WTC11 (cell line): ENCODE measurements around the gene PDE4B. TPM values are rescaled to one million over a fixed set of nuclear protein-coding genes. Genes with fewer than 3 reads are reported as not detected.

Source experiments
- ATAC-seq: fragments of 200-7000 bp; cut with Tn5 transposase; 2 replicates; pipeline ENCODE4 v1.10.0; 2021; ENCODE audit warnings: mild to moderate bottlenecking, moderate library complexity
- CTCF ChIA-PET: fragments of 300-600 bp; sonication (Branson Sonifier 250); formaldehyde crosslinking; loops from one replicate; lab custom pipeline; 2021; ENCODE audit warnings: antibody characterized with exemption; lab: Charles Lee
- POLR2A ChIA-PET: fragments of 350-600 bp; sonication (Branson Sonifier 250); formaldehyde crosslinking; loops from one replicate; lab custom pipeline; 2021; ENCODE audit warnings: antibody characterized with exemption; lab: Charles Lee
- DNase-seq: peaks from one replicate; pipeline ENCODE4 v3.0.0; 2021; ENCODE audit warnings: low spot score
- H3K27ac Mint-ChIP-seq: 2 replicates; pipeline ENCODE4 v1.8.0; 2021; ENCODE audit warnings: mixed read lengths
- H3K27me3 Mint-ChIP-seq: 2 replicates; pipeline ENCODE4 v1.8.0; 2021; ENCODE audit warnings: low read depth, mild to moderate bottlenecking, moderate library complexity, mixed read lengths
- H3K36me3 Mint-ChIP-seq: 2 replicates; pipeline ENCODE4 v1.8.0; 2021; ENCODE audit warnings: mixed read lengths
- H3K4me1 Mint-ChIP-seq: 2 replicates; pipeline ENCODE4 v1.8.0; 2022; ENCODE audit warnings: mixed read lengths
- H3K4me3 Mint-ChIP-seq: 2 replicates; pipeline ENCODE4 v1.8.0; 2021; ENCODE audit warnings: mild to moderate bottlenecking, moderate library complexity, mixed read lengths
- H3K9me3 Mint-ChIP-seq: 2 replicates; pipeline ENCODE4 v1.8.0; 2021; ENCODE audit warnings: mixed read lengths
- ATF6 ChIP-seq: sonication (generic); formaldehyde crosslinking; IDR thresholded peaks from 2 replicates; pipeline ENCODE4 v1.8.1; 2023; ENCODE audit warnings: mild to moderate bottlenecking, missing genetic modification reagents
- CTCF ChIP-seq: fragments of 200-600 bp; IDR thresholded peaks from 2 replicates; pipeline ENCODE4 v1.8.0; 2022; ENCODE audit warnings: antibody characterized with exemption
- EMX1 ChIP-seq: fragments of 250-450 bp; sonication (Bioruptor Pico); IDR thresholded peaks from 2 replicates; pipeline ENCODE4 v1.8.0; 2021; ENCODE audit warnings: mild to moderate bottlenecking
- ETV6 ChIP-seq: sonication (generic); formaldehyde crosslinking; IDR thresholded peaks from 2 replicates; pipeline ENCODE4 v1.8.1; 2022; ENCODE audit warnings: mild to moderate bottlenecking, missing genetic modification reagents
- IRF2 ChIP-seq: sonication (generic); formaldehyde crosslinking; IDR thresholded peaks from 2 replicates; pipeline ENCODE4 v1.8.0; 2022; ENCODE audit warnings: low read depth, missing genetic modification reagents, borderline replicate concordance
- JAZF1 ChIP-seq: fragments of 250-450 bp; sonication (Bioruptor Pico); IDR thresholded peaks from 2 replicates; pipeline ENCODE4 v1.9.0; 2021; ENCODE audit warnings: moderate library complexity, mild to moderate bottlenecking, inconsistent platforms
- KAT7 ChIP-seq: sonication (generic); formaldehyde crosslinking; IDR thresholded peaks from 2 replicates; pipeline ENCODE4 v1.8.1; 2023; ENCODE audit warnings: missing genetic modification reagents, mild to moderate bottlenecking, borderline replicate concordance
- MAX ChIP-seq: sonication (generic); formaldehyde crosslinking; IDR thresholded peaks from 2 replicates; pipeline ENCODE4 v1.8.0; 2022; ENCODE audit warnings: mild to moderate bottlenecking, missing genetic modification reagents
- MYBL2 ChIP-seq: sonication (generic); formaldehyde crosslinking; IDR thresholded peaks from 2 replicates; pipeline ENCODE4 v1.8.1; 2023; ENCODE audit warnings: mild to moderate bottlenecking, moderate library complexity, missing genetic modification reagents
- NR1H2 ChIP-seq: sonication (generic); formaldehyde crosslinking; IDR thresholded peaks from 2 replicates; pipeline ENCODE4 v1.9.0; 2021; ENCODE audit warnings: mild to moderate bottlenecking, moderate library complexity, missing genetic modification reagents
- NR2C2 ChIP-seq: sonication (generic); formaldehyde crosslinking; IDR thresholded peaks from 2 replicates; pipeline ENCODE4 v1.8.0; 2022; ENCODE audit warnings: mild to moderate bottlenecking, missing genetic modification reagents
- NR3C1 ChIP-seq: sonication (generic); formaldehyde crosslinking; conservative IDR thresholded peaks from 2 replicates; pipeline ENCODE4 v1.8.1; 2023; ENCODE audit warnings: low read depth, mild to moderate bottlenecking, missing genetic modification reagents
- PRDM15 ChIP-seq: sonication (generic); formaldehyde crosslinking; IDR thresholded peaks from 2 replicates; pipeline ENCODE4 v1.8.0; 2022; ENCODE audit warnings: missing genetic modification reagents
- PRRX2 ChIP-seq: fragments of 250-450 bp; sonication (Bioruptor Pico); IDR thresholded peaks from 2 replicates; pipeline ENCODE4 v1.8.0; 2021; ENCODE audit warnings: mild to moderate bottlenecking
- RORB ChIP-seq: fragments of 250-450 bp; sonication (Bioruptor Pico); IDR thresholded peaks from 2 replicates; pipeline ENCODE4 v1.9.0; 2021; ENCODE audit warnings: mild to moderate bottlenecking
- SP1 ChIP-seq: sonication (generic); formaldehyde crosslinking; conservative IDR thresholded peaks from 2 replicates; pipeline ENCODE4 v1.8.1; 2022; ENCODE audit warnings: missing genetic modification reagents
- TEAD1 ChIP-seq: sonication (generic); formaldehyde crosslinking; IDR thresholded peaks from 2 replicates; pipeline ENCODE4 v1.8.0; 2022; ENCODE audit warnings: mild to moderate bottlenecking, missing genetic modification reagents
- ZNF416 ChIP-seq: fragments of 250-450 bp; sonication (Bioruptor Pico); IDR thresholded peaks from 2 replicates; pipeline ENCODE4 v1.9.0; 2021; ENCODE audit warnings: mild to moderate bottlenecking, inconsistent platforms
- total RNA-seq: library from RNA; stranded (reverse); gene quantifications from 3 replicates; pipeline ENCODE4 v1.2.3, GENCODE V29; 2021
- TF ChIP-seq, protein P1 (sequence below): sonication (generic); formaldehyde crosslinking; IDR thresholded peaks from 2 replicates; pipeline ENCODE4 v1.8.1; 2022; ENCODE audit warnings: missing genetic modification reagents, borderline replicate concordance
- TF ChIP-seq, protein P2 (sequence below): fragments of 250-450 bp; sonication (Bioruptor Pico); IDR thresholded peaks from 2 replicates; pipeline ENCODE4 v2.1.2; 2022; ENCODE audit warnings: mild to moderate bottlenecking, moderate library complexity
- TF ChIP-seq, protein P3 (sequence below): sonication (generic); formaldehyde crosslinking; IDR thresholded peaks from 2 replicates; pipeline ENCODE4 v1.8.1; 2023; ENCODE audit warnings: mild to moderate bottlenecking, moderate library complexity, missing genetic modification reagents

The PDE4B gene
- total RNA-seq, 1 experiment from 2014 or later, result 8.0 TPM

GRCh38 chr1:66284746-66285145 is 492.1 kb downstream of the PDE4B start:
- no peak overlapping the region for H3K4me3 Mint-ChIP-seq
- no peak overlapping the region for H3K27ac Mint-ChIP-seq
- ATAC-seq (no peak), DNase-seq (no peak)
- H3K9me3 Mint-ChIP-seq, result no peaks in the 10 kb centered on the region
- TF ChIP-seq KAT7 (CRISPR knock-in tag) (no peak), PRRX2 (CRISPR knock-in tag) (no peak), EMX1 (no peak), ZNF416 (CRISPR knock-in tag) (no peak), CTCF (no peak), NR2C2 (CRISPR knock-in tag) (no peak), MYBL2 (CRISPR knock-in tag) (no peak), PRDM15 (no peak), NR1H2 (CRISPR knock-in tag) (no peak)
- TF ChIP-seq, protein P1, sequence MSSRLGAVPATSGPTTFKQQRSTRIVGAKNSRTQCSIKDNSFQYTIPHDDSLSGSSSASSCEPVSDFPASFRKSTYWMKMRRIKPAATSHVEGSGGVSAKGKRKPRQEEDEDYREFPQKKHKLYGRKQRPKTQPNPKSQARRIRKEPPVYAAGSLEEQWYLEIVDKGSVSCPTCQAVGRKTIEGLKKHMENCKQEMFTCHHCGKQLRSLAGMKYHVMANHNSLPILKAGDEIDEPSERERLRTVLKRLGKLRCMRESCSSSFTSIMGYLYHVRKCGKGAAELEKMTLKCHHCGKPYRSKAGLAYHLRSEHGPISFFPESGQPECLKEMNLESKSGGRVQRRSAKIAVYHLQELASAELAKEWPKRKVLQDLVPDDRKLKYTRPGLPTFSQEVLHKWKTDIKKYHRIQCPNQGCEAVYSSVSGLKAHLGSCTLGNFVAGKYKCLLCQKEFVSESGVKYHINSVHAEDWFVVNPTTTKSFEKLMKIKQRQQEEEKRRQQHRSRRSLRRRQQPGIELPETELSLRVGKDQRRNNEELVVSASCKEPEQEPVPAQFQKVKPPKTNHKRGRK (CRISPR knock-in tag), result no peak
- POLR2A ChIA-PET, result no interaction called here
- H3K4me1 Mint-ChIP-seq, result no peaks in the 10 kb centered on the region
- CTCF ChIA-PET, result no interaction called here
- H3K27me3 Mint-ChIP-seq, result no peaks in the 10 kb centered on the region
- no peaks in the 10 kb centered on the region for H3K36me3 Mint-ChIP-seq

DNA sequence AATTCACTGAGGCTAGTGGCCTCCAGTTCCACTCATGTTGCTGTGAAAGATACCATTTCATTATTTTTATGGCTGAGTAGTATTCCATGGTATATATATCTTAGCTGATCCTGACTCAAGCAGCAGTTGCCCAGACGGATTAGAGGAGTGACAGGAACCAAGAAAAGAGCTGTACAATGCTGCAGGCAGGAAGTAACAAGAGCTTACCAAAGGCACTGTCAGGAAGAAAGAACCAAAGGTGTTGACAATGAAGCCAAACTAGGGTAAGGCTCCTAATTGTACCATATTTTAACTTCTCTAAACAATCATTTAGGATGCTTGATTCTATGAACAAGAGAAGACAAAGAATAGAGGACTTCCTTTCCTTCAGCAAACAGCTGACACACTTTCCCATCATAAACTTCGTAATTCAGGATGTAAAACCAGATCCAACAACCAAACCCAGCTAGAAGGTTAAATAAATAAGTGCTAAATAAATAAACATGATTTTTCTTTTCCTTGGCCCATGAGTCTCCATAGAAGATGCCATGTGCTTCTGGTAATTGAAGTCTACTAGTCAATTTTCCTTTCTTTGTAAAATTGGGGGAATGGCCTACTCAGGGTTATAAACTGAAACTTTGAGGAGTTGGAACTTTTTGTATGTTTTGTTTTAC is 493.0 kb downstream of the PDE4B start:
- ChIA-PET POLR2A (no interaction called here), CTCF (interaction anchor here (1.0 kb wide), 1 partner anchor 218 kb away, joined by 3 read pairs; no protein-coding TSS in a partner anchor)
- Mint-ChIP-seq H3K4me1 (no peaks in the 10 kb centered on the region), H3K27me3 (no peaks in the 10 kb centered on the region), H3K27ac (no peak overlapping the region), H3K9me3 (no peaks in the 10 kb centered on the region), H3K4me3 (no peak overlapping the region), H3K36me3 (no peaks in the 10 kb centered on the region)
- no peak for DNase-seq
- no peak for TF ChIP-seq RORB (CRISPR knock-in tag)
- TF ChIP-seq SP1 (CRISPR knock-in tag), result no peak
- TF ChIP-seq PRRX2 (CRISPR knock-in tag), result no peak
- TF ChIP-seq IRF2 (CRISPR knock-in tag), result no peak
- ATAC-seq, result no peak

DNA sequence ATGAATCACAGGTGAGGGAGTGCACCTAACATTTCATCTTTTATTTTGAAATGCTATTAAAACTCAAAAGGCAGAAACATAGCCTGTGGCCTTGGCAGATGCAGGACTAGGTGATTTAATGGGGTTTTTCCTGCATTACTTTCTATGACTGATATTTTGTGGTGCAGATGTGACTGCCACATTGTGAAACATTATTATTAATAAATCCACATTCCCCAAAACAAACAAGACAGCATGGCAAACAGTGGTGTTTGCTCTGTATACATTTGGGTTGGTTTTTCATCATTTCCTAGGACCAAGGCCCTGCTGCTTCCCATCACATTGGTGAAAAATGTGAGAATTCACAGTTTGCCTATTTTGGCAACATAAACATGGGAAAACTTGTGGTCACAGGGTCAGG is 493.6 kb downstream of the PDE4B start:
- Mint-ChIP-seq H3K9me3 (no peaks in the 10 kb centered on the region), H3K4me1 (no peaks in the 10 kb centered on the region), H3K27ac (no peak overlapping the region), H3K27me3 (no peaks in the 10 kb centered on the region), H3K4me3 (no peak overlapping the region), H3K36me3 (no peaks in the 10 kb centered on the region)
- ChIA-PET CTCF (no interaction called here), POLR2A (no interaction called here)
- no peak for DNase-seq
- no peak for ATAC-seq
- TF ChIP-seq NR3C1 (no peak), JAZF1 (CRISPR knock-in tag) (no peak), MAX (CRISPR knock-in tag) (no peak), TEAD1 (CRISPR knock-in tag) (no peak), ATF6 (CRISPR knock-in tag) (no peak), ETV6 (CRISPR knock-in tag) (no peak)
- TF ChIP-seq, protein P2, sequence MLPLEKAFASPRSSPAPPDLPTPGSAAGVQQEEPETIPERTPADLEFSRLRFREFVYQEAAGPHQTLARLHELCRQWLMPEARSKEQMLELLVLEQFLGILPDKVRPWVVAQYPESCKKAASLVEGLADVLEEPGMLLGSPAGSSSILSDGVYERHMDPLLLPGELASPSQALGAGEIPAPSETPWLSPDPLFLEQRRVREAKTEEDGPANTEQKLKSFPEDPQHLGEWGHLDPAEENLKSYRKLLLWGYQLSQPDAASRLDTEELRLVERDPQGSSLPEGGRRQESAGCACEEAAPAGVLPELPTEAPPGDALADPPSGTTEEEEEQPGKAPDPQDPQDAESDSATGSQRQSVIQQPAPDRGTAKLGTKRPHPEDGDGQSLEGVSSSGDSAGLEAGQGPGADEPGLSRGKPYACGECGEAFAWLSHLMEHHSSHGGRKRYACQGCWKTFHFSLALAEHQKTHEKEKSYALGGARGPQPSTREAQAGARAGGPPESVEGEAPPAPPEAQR (CRISPR knock-in tag), result no peak
- TF ChIP-seq, protein P3, sequence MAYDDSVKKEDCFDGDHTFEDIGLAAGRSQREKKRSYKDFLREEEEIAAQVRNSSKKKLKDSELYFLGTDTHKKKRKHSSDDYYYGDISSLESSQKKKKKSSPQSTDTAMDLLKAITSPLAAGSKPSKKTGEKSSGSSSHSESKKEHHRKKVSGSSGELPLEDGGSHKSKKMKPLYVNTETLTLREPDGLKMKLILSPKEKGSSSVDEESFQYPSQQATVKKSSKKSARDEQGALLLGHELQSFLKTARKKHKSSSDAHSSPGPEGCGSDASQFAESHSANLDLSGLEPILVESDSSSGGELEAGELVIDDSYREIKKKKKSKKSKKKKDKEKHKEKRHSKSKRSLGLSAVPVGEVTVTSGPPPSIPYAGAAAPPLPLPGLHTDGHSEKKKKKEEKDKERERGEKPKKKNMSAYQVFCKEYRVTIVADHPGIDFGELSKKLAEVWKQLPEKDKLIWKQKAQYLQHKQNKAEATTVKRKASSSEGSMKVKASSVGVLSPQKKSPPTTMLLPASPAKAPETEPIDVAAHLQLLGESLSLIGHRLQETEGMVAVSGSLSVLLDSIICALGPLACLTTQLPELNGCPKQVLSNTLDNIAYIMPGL, result no peak
